ENCODE data around the gene MINDY4. TPM values are rescaled to one million over a fixed set of nuclear protein-coding genes. Genes with fewer than 3 reads are reported as not detected.

The MINDY4 gene
- total RNA-seq, 1 donor, result 13.2 TPM

DNA sequence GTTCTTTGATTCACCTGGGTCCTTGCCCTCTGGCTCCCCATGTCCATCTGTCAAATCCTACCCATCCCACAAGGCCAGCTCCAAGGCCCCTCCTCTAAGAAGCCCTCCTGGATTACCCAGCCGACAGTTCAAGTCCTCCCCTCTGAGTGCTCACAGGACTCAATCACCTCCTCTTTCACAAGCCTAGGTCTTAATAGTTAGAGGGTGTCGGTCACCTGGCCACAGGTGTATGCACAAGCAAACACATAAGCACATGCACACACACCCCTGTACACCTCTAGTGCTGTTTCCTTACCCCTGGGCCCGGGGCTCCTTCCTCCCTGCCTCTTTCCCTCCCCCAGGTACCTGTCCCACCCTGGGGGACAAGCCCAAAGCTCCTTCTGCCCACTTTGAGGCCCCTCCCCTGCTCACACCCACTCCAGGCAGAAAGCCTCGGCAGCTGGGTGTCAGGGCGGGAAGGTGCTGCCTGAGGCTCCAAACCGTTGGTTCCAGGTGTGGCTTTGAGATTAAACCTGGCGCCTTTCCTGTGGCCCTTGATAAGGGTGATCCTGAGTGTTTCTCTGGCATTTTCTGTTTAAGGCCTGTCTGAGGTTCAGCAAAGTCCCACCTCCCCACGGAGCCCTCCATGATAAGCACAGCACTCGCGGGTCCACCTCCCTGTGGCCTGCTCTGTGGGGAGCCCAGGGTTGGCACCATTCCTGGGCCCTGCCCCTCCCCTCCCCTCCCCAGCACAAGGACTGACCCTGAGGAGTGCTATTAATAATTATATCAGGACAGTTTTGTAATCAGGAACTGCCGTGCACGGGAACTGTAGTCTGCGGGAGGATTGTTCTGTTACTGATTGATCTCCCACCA, 125.8 kb downstream of the MINDY4 start:
- TF ChIP-seq, protein P1, sequence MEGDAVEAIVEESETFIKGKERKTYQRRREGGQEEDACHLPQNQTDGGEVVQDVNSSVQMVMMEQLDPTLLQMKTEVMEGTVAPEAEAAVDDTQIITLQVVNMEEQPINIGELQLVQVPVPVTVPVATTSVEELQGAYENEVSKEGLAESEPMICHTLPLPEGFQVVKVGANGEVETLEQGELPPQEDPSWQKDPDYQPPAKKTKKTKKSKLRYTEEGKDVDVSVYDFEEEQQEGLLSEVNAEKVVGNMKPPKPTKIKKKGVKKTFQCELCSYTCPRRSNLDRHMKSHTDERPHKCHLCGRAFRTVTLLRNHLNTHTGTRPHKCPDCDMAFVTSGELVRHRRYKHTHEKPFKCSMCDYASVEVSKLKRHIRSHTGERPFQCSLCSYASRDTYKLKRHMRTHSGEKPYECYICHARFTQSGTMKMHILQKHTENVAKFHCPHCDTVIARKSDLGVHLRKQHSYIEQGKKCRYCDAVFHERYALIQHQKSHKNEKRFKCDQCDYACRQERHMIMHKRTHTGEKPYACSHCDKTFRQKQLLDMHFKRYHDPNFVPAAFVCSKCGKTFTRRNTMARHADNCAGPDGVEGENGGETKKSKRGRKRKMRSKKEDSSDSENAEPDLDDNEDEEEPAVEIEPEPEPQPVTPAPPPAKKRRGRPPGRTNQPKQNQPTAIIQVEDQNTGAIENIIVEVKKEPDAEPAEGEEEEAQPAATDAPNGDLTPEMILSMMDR (IDR thresholded peaks at IDR 0.05; ENCODE audit: insufficient read depth, low read length), result no peak
- H3K4me3 ChIP-seq (ENCODE audit: low read depth, low read length), result no peak overlapping the region
- DNase-seq (ENCODE audit: low read depth), result no peak

DNA sequence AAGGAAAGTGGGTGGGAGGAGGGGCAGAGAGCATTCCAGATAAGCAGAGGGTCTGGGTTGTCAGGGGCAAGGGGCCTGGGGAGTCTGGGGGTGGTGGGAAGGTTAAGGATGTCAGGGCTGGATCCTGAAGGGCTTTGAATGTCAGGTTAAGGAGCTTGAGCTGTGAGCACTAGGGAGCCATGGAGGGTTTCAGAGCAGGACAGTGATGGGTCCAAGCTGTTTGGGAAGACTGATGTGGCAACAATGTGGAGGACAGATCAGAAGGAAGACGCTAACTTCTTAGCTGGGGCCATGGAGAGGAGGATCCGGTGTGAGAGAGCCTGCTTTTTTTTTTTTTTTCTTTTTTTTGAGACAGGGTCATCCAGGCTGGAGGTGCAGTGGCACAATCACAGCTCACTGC, 126.6 kb downstream of the MINDY4 start:
- TF ChIP-seq, protein P1 (IDR thresholded peaks at IDR 0.05; ENCODE audit: insufficient read depth, low read length), result no peak
- DNase-seq (ENCODE audit: low read depth), result no peak

DNA sequence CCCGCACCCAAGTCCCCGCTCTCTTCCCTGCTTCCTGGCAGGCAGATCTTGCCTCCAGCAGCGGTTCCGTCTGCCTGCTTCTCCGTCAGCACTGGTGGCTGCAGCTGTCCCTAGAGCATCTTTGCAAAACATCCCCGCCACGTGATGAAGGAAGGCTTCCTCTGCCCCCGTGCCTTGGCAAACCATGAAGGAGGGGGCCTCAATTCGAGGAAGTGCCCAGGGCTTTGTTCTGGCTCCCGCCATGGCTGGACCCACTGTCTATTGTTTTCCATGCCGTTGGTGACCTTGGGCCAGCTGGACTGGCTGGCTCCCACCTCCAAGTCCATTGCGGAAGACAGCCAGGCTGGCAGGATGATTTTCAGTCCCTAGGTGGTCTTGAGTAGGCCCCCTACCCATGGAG, 127.2 kb downstream of the MINDY4 start:
- no peak overlapping the region for H3K4me3 ChIP-seq (ENCODE audit: low read depth, low read length)
- no peak for DNase-seq (ENCODE audit: low read depth)
- TF ChIP-seq, protein P1 (IDR thresholded peaks at IDR 0.05; ENCODE audit: insufficient read depth, low read length), result no peak

More for the DNA sequence above, 126.6 kb downstream of the MINDY4 start:
- H3K4me3 ChIP-seq (ENCODE audit: low read depth, low read length), result no peak overlapping the region

DNA sequence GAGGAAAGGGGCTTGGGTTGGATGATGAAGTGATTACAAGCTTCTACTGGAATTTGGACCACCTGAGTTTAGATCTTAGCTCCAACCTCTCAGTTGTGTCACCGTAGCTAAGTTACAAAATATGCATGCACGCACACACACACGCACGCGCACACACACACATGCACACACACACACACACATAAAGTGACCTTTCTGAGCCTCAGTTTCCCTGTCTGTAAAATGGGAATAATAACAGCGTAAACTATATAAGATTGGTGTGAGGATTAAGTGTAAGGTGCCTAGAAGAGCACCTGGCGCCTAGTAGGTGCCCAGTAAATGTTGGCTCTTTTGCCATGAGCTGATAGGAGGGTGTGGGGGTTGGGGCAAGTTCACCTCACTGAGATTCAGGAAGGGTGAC, 127.8 kb downstream of the MINDY4 start:
- H3K4me3 ChIP-seq (ENCODE audit: low read depth, low read length), result no peak overlapping the region
- DNase-seq (ENCODE audit: low read depth), result no peak
- TF ChIP-seq, protein P1 (IDR thresholded peaks at IDR 0.05; ENCODE audit: insufficient read depth, low read length), result no peak

DNA sequence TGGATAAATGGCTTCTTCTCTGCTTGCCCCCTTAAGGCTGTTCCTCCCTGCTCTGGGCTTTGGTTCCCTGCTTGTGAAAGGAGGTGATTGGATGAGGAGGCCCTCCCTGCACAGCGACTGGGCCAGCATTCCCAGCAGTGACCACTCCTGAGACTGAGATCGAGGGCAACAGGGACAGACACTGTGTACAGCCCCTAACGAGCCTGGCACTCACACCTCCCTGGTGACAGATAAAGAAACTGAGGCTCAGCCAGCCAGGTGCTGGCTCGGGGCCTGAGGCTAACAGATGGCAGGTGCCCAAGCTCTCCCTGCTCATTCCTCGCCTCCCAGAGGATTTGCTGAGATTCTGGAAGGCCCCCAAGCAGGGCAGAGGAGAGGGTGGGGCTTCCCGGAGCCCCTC, 128.4 kb downstream of the MINDY4 start:
- H3K4me3 ChIP-seq (ENCODE audit: low read depth, low read length), result no peak overlapping the region
- TF ChIP-seq, protein P1 (IDR thresholded peaks at IDR 0.05; ENCODE audit: insufficient read depth, low read length), result no peak
- DNase-seq (ENCODE audit: low read depth), result no peak

DNA sequence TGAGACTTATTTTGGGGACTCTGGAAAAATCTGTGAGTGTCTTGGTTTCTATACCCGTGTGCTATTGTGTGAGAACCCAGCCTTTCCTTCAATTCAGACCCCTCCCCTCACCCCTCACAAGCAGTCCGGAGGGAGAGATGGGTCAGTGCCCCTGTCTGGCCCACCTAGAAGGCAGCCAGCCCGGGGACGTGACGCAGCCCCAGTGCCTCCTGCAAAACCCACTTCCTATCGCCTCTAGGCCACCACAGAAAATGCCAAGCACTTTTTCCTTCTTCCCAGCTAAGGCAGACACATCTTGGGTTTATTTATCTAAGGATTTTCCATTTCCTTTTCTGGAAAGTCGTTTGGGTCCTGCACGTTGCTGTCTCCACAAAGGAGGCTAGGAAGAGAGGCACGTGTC, 128.8 kb downstream of the MINDY4 start:
- DNase-seq (ENCODE audit: low read depth), result no peak
- TF ChIP-seq, protein P1 (IDR thresholded peaks at IDR 0.05; ENCODE audit: insufficient read depth, low read length), result no peak
- H3K4me3 ChIP-seq (ENCODE audit: low read depth, low read length), result no peak overlapping the region
